RKO (cell line): ENCODE results near the gene FOXO1.

Source experiments
- DNase-seq: peaks from one replicate; pipeline ENCODE4 v3.0.0-alpha.2; 2016; ENCODE audit warnings: low spot score

Gene FOXO1

GRCh38 chr13:40580566-40581276, 85.7 kb downstream of the FOXO1 start:
- no peak for DNase-seq

DNA sequence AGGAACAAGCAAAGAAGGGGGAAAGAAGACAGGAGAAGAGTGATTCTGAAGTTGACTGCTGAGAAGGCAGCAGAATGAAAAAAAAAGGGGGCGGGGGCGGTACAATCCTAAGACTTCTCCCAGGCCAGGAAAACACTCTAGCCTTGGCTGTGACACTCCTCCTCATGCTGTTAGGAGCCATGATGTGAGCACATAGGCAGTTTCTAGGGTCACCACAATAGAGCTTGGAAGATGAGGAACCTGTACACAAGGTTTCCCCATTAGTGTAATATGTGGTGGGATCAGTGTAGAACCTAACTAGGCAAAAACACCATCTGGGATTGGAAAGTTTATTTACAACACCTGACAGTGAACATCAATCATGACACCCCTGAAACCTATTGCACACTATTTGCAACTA, 86.9 kb downstream of the FOXO1 start:
- DNase-seq = no peak

DNA sequence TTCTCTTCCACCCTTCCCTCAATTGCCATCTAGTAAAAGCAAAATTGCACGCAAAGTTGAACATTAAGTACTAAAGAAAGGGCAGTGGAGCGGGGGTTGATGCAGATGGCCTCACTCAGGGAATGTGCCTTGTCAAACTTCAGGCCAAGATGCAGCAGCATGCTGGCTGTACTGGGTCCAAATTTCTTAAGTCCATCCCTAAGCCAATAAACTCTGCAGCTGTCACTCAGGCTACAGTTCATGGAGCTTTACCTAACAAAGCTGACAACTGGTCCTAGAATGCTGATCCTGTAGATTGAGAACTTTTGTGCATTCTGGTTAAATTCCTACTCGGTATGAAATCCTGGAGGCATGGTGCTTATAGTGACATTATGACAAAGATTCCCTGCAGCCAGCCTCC, 88.4 kb downstream of the FOXO1 start:
- no peak for DNase-seq

- DNase-seq = no peak
Observed at GRCh38 chr13:40576369-40576768, 90.1 kb downstream of the FOXO1 start.

DNA sequence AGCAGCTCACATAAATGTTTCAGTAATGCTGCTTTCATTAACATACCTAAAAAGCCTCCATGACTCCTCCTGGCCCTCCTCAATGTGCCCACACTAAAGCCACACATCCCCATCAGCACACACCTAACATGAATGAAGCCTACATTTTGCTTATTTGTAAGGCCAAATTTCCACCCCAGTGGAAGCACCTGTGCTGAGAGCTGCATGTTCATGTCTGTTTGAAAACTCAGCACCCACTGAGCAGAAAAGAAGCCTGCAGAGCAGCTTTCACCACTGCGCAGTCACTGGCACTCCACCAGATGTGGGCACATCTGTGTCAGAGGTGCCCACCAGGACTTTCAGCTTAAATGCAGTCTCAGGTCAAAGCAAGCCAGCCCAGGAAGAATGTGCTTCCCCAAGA, 93.5 kb downstream of the FOXO1 start:
- no peak for DNase-seq

GRCh38 chr13:40571338-40571963, 95.0 kb downstream of the FOXO1 start:
- DNase-seq = no peak

GRCh38 chr13:40570930-40571329, 95.5 kb downstream of the FOXO1 start:
- no peak for DNase-seq

- no peak for DNase-seq
Observed at GRCh38 chr13:40569024-40569350, 97.5 kb downstream of the FOXO1 start.

DNA sequence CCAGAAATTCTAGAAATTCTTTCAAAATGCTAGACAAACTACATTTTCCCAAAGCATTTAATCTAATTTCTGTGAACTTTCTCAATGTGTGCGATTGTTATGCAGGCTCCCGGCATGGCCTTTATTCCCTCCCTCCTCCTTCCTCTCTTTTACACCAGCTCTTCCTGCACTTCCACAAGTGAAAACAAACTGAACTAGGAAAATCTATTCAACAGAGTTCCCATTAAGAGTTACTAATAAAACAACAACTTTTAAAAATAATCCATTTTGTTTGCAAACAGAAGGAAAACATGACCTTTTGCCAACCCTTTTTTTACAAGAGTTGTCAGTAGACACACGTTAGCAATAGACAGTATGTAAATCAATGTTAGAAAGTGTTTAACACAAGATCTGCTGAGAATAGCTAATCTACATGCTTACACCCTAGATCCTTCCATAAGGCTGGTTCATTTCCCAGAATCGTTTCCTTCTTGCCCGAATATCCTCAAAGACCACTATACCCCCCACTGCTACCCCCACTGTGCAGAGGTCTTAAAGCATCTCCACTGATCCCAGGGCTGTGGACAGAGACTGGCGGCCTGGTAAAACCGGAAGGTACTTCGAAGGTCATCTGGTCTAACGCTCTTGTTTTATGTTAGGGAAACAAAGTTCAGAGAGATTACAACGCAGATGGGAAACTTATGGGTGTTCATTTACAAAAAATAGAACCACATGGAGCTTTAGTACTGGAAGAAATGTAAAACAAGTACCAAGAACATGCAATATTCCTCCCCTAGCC, 98.0 kb downstream of the FOXO1 start:
- no peak for DNase-seq

GRCh38 chr13:40566811-40567210, 99.6 kb downstream of the FOXO1 start:
- DNase-seq = no peak

DNA sequence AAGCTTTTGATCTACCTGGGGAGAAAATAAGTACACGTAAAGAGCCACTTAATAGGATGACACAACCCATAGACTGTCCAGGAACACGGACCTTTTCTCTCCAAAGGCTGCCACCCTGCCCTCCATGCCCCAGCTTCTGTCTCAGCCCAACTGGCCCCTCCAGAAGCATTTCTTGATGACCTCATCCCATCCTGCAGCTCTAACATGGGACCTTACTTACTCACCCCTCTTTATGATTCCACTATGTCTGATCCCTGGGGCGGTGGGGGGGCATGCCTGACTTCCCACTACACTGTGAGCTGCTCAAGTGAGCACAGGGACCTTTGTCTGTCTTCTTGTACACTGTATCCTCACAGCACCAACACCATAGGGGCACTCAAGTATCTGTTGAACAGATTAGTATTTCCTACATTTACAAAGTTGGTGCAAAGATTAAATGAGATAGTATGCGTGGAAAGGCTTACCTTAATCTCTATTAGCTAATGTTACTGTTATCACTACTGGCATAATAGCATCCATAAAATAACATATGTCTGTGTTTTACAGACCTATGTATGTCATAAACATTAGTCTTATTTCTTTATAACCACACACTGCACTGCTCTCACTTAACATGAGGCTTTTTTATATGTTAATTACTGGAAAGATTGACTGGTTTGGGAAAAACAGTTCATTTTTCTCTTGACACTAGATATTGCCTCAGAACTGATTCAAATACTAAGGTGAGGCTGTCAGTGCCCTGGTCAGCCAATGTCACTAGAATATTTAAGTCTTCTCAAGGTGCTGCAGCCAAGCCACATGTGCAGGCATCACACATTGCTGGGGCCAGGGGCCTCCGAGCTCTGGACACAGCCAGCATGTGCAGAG, 100.9 kb downstream of the FOXO1 start:
- DNase-seq = no peak

DNA sequence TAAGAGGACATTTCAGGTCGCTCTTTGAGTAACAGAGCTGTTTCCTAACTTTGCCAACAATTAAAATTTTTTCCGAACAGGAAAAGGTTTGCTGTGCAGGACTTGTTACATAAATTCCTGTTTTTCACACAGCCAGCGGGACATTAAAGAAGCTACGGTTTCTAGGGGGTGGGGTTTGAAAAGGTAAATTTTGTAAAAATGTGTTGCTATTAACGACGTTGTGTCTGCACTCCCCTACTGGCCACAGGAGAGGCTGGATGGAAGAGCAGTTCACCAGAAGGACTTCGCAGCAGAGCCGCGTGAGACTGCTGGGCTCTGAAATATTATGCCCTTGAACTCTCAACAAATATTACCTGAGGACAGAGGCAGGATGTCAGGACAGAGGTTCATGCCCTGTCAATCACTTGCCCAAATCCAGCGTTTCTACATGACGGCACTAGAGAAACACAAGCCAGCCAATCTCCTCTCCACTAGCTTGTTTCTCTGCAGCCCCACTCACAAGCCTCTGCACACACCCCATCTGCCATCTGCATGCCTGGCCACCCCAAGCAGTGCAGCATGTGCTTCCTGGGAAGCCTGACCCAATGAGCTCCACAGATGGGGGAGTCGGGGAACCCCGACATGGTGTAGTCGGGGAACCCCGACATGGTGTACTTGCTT, 102.0 kb downstream of the FOXO1 start:
- DNase-seq = no peak

- DNase-seq = no peak
Observed at GRCh38 chr13:40563350-40564125, 102.9 kb downstream of the FOXO1 start.

DNA sequence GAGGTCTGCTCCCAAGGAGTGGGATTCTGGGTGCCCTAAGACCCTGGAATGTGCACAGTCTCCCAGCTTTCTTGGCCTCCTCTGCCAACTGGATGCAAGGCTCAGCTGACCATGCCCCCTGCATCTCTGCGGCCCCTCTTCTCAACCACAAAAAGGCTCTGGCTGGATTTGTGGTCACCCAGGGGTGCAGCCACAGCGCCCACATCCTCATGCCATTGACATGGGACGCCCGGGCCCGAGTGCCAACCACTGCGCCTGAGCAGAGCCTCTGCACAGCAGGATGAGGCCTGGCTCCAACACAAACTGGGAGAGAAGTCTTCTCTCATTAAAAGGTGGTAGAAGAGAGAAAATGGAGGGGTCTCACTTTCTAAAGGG, 103.5 kb downstream of the FOXO1 start:
- DNase-seq = no peak

DNA sequence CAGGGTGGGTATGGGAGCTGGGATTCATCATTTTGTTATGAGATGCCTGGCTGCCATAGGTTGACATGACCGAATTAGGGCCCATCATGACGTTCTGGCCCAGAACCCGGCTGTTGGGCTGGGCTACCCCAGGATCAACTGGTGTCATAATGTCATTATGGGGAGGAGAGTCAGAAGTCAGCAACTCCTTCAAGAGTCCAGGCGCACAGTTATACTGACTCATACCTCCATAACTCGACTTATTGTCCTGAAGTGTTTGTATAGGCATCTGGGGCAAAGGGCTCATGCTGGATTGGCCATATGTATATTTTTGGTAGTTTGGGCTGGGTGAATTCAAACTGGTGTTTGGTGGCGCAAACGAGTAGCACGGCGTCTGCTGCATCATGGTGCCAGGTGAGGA, 106.5 kb downstream of the FOXO1 start:
- DNase-seq = no peak

GRCh38 chr13:40558656-40559055, 107.8 kb downstream of the FOXO1 start:
- DNase-seq = no peak

DNA sequence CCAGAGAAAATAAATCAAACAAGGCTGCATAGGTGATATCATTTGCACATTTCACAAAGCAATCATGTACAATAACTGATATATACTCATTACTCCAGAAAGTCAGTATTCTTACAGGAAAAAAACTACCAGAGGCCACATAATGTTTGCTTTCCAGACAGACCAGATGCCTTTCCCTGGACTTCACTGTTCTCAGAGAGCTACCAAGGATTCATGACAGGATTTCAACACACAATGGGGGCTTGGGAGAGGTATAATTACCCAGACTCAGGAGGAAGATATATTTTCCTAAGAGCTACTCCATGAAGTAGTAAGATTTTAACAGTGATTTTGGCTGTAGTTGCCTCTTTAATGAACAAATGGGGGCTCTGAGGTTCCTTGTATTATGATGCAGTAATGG, 110.0 kb downstream of the FOXO1 start:
- DNase-seq = no peak

DNA sequence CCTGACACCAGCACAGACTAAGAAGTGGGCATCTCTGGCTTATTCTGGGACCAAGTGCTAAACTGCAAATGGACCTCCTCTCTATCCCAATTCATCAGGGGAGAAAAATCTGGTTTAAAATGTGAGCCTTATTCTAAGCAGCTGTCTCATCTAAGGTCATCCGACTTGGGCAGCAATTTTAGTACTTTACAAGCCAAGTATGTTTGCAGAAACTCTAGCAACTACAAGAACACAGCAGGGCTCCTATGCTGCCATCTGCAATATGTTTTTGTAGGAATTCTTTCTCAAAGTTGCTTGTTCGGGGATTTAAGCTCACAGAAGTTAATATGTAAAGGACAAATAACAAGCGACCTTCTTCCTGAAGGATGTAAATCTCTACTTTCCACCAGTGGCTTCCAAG, 113.1 kb downstream of the FOXO1 start:
- no peak for DNase-seq

- DNase-seq = no peak
Observed at GRCh38 chr13:40552895-40553294, 113.5 kb downstream of the FOXO1 start.

- no peak for DNase-seq
Observed at GRCh38 chr13:40550130-40550529, 116.3 kb downstream of the FOXO1 start.

GRCh38 chr13:40549500-40550094, 116.8 kb downstream of the FOXO1 start:
- DNase-seq = no peak
